ENCODE results near the gene TRMT11. TPM values are rescaled to one million over a fixed set of nuclear protein-coding genes. Genes with fewer than 3 reads are reported as not detected.

TRMT11 gene
- polyA plus RNA-seq, 3 donors: 2.1 to 3.3 (median 2.1) TPM

- peaks cover 16% of the 10 kb centered on the region in 2 donors for H3K4me1 ChIP-seq (ENCODE audit: control insufficient read depth in 1 of 2, insufficient read depth in 2 of 2, low read length in 2 of 2)
- H3K9ac ChIP-seq (ENCODE audit: insufficient read depth, low read length, poor library complexity, severe bottlenecking): no peak overlapping the region
- H3K4me3 ChIP-seq (replicated peaks in 1 of 3; ENCODE audit: low read depth in 2 of 3, low read length in 3 of 3): no peak overlapping the region
- H3K4me1 Mint-ChIP-seq: peaks cover 9% of the 10 kb centered on the region
- peak overlapping the region in 1 of 7 donors; percentile 2 for H3K27ac Mint-ChIP-seq
- H3K4me2 ChIP-seq (replicated peaks; ENCODE audit: extremely low read depth, low read length, poor library complexity, severe bottlenecking): no peak overlapping the region
- peaks cover 90% of the 10 kb centered on the region for H3K79me2 ChIP-seq (ENCODE audit: insufficient read depth, low read length)
- H3K36me3 Mint-ChIP-seq: peaks cover 25 to 38% of the 10 kb centered on the region in 2 donors
- TF ChIP-seq CTCF (IDR thresholded peaks at IDR 0.05): no peak
- no peak overlapping the region for H2AFZ ChIP-seq (ENCODE audit: insufficient read depth, low read depth, low read length, poor library complexity, severe bottlenecking)
- no peaks in the 10 kb centered on the region for H3K9me3 ChIP-seq (replicated peaks in 1 of 2; ENCODE audit: control insufficient read depth in 1 of 2, insufficient read depth in 1 of 2, low read length in 2 of 2)
- no peak for DNase-seq
- H3K27ac ChIP-seq (ENCODE audit: low read depth in 1 of 2, low read length in 2 of 2): no peak overlapping the region
- peaks cover 0 to 2% (median 0%) of the 10 kb centered on the region in 7 donors for H3K9me3 Mint-ChIP-seq
- WGBS (ENCODE audit: insufficient coverage): 94% methylated on average over 6 of the region's 8 CpGs
- no peaks in the 10 kb centered on the region for H3K27me3 ChIP-seq (ENCODE audit: control insufficient read depth in 2 of 2, insufficient read depth in 2 of 2, low read length in 2 of 2)
- H3K4me3 Mint-ChIP-seq: no peak overlapping the region
- H4K20me1 ChIP-seq (ENCODE audit: insufficient read depth, low read length): peaks cover 80% of the 10 kb centered on the region
- peaks cover 17 to 49% of the 10 kb centered on the region in 2 donors for H3K36me3 ChIP-seq (replicated peaks in 1 of 2; ENCODE audit: control insufficient read depth in 1 of 2, insufficient read depth in 2 of 2, low read length in 2 of 2)
- intact Hi-C loops (cut with micrococcal nuclease): no loop called here
- no peaks in the 10 kb centered on the region for H3K27me3 Mint-ChIP-seq (ENCODE audit: low read depth in 3 of 3)
Observed at GRCh38 chr6:125962900-125963497, 23.3 kb upstream of the TRMT11 start.

GRCh38 chr6:125963817-125964216 lies 22.5 kb upstream of the TRMT11 start:
- H3K36me3 ChIP-seq (replicated peaks in 1 of 2; ENCODE audit: control insufficient read depth in 1 of 2, insufficient read depth in 2 of 2, low read length in 2 of 2): peaks cover 21 to 57% of the 10 kb centered on the region in 2 donors
- Mint-ChIP-seq H3K36me3 (peaks cover 33 to 46% of the 10 kb centered on the region in 2 donors), H3K27ac (no peak overlapping the region), H3K4me1 (peaks cover 9% of the 10 kb centered on the region), H3K9me3 (peaks cover 0 to 2% (median 0%) of the 10 kb centered on the region in 7 donors), H3K4me3 (no peak overlapping the region), H3K27me3 (ENCODE audit: low read depth in 3 of 3) (no peaks in the 10 kb centered on the region)
- H3K4me1 ChIP-seq (ENCODE audit: control insufficient read depth in 1 of 2, insufficient read depth in 2 of 2, low read length in 2 of 2): peaks cover 7 to 8% of the 10 kb centered on the region in 2 donors
- no peak for TF ChIP-seq CTCF (IDR thresholded peaks at IDR 0.05)
- WGBS (ENCODE audit: insufficient coverage): no CpG with 5 or more reads among the region's 2 CpGs
- peaks cover 88% of the 10 kb centered on the region for H4K20me1 ChIP-seq (ENCODE audit: insufficient read depth, low read length)
- no peak overlapping the region for H3K9ac ChIP-seq (ENCODE audit: insufficient read depth, low read length, poor library complexity, severe bottlenecking)
- no peak overlapping the region for H3K4me2 ChIP-seq (replicated peaks; ENCODE audit: extremely low read depth, low read length, poor library complexity, severe bottlenecking)
- peaks cover 90% of the 10 kb centered on the region for H3K79me2 ChIP-seq (ENCODE audit: insufficient read depth, low read length)
- no peaks in the 10 kb centered on the region for H3K27me3 ChIP-seq (ENCODE audit: control insufficient read depth in 2 of 2, insufficient read depth in 2 of 2, low read length in 2 of 2)
- H2AFZ ChIP-seq (ENCODE audit: insufficient read depth, low read depth, low read length, poor library complexity, severe bottlenecking): no peak overlapping the region
- no peaks in the 10 kb centered on the region for H3K9me3 ChIP-seq (replicated peaks in 1 of 2; ENCODE audit: control insufficient read depth in 1 of 2, insufficient read depth in 1 of 2, low read length in 2 of 2)
- no peak overlapping the region for H3K4me3 ChIP-seq (replicated peaks in 1 of 3; ENCODE audit: low read depth in 2 of 3, low read length in 3 of 3)
- H3K27ac ChIP-seq (ENCODE audit: low read depth in 1 of 2, low read length in 2 of 2): no peak overlapping the region
- intact Hi-C loops (cut with micrococcal nuclease): no loop called here
- DNase-seq: no peak
